NOMO-1 (cell line): ENCODE data around the gene CHRNA5.
A peak's percentile ranks its signal among the peaks of the same experiment; 100 is the strongest.
"Not testable (repeated sequence)": the region's sequence is repeated elsewhere in the genome, so short reads cannot be mapped to it uniquely, and the experiment has no call there.

Source experiments
- DNase-seq, 2 experiments: peaks; one replicate each; lab custom pipeline; 2025; ENCODE audit not compliant: unreplicated experiment in 2 of 2; lab: John Stamatoyannopoulos, UW

CHRNA5 gene

DNA sequence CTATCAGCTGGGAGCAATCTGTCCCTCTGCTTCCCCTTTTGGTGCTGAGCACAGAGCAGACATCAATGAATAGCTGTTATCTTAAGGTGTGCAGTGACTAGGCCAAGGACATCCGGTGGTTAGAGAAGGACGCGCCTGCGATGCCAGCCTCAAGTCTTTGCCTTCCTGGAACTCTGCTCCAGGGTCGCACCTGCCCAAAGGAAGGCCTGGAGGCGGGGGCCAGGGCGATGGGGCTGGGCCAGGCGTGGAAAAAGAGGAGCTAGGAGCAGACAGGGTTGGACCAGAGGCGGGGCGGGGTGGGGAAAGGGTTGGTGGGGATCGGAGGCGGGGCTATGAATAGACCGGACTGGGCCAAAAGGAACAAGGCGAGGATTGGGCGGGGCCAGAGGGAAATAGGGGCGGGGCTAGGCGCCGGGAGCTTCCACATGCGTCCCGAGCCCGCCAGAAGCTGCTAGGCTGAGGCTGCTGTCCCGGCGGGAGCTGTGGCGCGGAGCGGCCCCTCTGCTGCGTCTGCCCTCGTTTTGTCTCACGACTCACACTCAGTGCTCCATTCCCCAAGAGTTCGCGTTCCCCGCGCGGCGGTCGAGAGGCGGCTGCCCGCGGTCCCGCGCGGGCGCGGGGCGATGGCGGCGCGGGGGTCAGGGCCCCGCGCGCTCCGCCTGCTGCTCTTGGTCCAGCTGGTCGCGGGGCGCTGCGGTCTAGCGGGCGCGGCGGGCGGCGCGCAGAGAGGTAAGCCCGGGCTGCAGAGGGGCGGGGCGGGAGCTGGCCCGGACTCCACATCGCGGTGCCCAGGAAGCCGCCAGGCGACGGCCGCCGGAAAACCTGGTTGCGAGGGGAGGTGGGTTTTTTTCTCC, at the start of gene CHRNA5:
Gene CHRNA5, plus strand, starts transcription at position 424 of the 854 bp plus-strand sequence. Its CDS starts 200 bp downstream, at position 624.
- DNase-seq: peak; percentile 42 to 65

DNA sequence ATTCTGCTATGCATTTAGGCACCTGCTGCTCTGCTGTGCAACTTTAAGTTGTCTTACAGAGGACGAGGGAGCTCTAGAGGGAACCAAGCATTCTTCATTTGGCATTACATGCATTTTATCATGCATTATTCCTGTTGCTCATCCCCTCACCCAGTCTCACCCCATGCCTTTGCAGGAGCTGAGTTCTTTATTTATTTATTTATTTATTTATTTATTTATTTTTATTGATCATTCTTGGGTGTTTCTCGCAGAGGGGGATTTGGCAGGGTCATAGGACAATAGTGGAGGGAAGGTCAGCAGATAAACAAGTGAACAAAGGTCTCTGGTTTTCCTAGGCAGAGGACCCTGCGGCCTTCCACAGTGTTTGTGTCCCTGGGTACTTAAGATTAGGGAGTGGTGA, 45.3 kb upstream of the CHRNA5 start:
- not testable (repeated sequence) for DNase-seq

DNA sequence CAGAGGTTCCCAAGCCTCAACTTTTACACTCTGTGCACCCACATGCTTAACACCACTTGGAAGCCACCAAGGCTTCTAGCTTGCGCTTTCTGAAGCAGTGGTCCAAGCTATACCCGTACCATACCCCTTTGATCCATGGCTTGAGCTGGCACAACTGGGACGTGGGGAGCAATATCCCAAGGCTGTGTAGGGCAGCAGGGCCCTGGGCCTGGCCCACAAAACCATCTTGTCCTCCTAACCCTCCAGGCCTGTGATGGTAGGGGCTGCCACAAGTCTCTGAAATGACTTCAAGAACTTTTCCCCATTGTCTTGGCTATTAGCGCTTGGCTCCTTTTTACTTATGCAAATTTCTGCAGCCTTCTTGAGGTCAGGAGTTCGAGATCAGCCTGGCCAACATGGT, 41.1 kb upstream of the CHRNA5 start:
- DNase-seq: no peak

GRCh38 chr15:78527325-78527724, 38.0 kb upstream of the CHRNA5 start:
- DNase-seq: no peak

DNA sequence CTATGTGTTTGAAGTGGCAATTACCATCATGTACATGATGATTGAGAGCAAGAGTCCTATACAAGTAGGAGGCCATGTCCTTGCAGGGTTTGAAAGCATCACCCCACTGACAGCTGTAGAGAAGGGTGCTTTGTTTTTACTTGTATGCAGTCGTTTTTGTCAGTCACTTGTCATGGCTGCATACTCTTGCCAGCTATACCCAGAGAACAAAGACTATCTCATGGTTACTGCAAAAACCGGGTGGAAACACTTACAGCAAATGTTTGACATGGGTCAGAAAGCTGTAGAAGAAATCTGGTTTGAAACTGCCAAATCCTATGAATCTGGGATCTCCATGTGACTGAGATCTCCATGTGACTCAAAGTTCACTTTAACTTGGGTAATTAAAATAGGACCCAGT, 32.0 kb upstream of the CHRNA5 start:
- no peak for DNase-seq

DNA sequence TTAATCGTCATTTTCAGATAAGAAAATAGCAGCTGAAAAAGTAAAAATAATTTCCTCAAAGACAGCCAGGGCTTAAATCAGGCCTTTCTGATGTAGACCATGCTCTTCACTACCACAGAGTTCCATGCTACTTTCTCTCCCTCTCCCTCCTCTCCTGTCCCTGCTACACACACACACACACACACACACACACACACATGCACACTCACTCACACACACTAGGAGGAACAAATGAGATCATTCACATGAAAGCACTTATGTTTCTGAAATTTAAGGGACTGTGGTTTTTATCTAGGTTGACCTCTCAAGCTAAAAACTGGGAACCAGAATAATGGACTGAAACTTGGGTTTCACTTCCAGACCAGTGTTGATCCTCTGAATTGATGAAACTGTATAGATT, 29.2 kb upstream of the CHRNA5 start:
- no peak for DNase-seq

DNA sequence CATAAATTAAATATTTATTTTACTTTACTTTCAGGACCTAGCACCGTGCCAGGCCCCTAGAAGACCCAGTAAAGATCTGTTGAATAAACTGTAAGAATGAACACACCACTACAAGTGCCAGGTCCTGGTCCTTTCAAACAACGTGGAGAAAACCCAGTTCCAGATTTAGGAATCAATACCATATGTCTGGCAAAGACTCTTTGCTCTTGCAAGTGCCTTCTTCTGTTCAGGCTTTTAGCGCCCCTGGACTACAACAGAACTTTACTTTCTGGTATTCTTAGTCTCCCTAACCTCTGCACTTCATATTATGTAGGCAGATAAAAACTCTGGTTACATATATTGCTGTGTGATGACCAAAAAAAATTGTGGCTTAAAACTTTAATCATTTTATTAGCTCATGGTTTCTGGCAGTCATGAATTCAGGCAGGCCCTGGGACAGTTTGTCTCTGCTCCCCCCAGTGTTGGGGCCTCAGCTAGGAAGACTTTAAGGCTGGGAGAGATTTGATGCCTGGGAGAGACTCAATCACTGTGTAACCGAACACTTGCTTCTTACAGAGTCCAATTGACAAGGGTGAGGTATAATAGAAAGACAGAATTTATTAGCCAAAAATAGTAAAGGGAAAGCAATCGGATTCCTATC, 27.9 kb upstream of the CHRNA5 start:
- DNase-seq: no peak

DNA sequence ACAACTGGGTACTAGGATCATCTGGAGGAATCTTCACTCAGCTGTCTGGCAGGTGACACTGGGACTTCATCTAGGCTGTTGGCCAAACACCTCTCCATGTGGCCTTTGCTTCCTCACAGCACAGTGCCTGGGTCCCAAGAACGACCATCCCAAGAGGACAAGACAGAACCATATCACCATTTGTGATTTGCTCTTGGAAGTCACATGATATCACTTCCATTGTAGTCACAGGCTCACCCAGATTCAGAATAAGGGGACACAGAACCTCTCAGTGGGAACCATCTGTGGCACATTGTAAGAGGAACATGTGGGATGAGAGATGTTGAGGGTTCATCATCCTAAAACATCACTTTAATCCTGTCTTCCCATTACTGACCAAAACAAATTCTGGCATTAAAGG, 27.0 kb upstream of the CHRNA5 start:
- no peak for DNase-seq

DNA sequence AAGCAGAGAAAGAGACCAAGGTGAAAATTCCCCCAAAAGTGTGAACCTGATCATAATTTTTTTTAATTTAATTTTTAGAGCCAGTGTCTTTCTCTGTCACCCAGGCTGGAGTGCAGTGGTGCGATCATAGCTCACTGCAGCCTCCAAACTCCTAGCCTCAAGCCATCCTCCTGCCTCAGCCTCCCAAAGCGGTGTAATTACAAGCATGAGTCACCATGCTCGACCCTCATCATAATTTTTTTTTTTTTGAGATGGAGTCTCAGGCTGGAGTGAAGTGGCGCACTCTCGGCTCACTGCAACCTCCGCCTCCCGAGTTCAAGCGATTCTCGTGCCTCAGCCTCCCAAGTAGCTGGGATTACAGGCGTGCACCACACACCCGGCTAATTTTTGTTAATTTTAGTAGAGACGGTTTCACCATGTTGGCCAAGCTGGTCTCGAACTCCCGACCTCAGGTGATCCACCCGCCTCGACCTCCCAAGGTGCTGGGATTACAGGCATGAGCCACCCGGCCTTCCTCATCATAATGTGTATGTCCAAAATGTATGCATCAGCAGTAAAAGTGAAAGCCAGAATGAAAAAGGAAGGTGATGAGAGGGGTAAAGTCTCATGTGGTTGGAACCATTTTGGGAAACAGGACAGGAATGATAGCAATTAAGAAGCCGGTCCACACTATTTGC, 25.7 kb upstream of the CHRNA5 start:
- not testable (repeated sequence) for DNase-seq

DNA sequence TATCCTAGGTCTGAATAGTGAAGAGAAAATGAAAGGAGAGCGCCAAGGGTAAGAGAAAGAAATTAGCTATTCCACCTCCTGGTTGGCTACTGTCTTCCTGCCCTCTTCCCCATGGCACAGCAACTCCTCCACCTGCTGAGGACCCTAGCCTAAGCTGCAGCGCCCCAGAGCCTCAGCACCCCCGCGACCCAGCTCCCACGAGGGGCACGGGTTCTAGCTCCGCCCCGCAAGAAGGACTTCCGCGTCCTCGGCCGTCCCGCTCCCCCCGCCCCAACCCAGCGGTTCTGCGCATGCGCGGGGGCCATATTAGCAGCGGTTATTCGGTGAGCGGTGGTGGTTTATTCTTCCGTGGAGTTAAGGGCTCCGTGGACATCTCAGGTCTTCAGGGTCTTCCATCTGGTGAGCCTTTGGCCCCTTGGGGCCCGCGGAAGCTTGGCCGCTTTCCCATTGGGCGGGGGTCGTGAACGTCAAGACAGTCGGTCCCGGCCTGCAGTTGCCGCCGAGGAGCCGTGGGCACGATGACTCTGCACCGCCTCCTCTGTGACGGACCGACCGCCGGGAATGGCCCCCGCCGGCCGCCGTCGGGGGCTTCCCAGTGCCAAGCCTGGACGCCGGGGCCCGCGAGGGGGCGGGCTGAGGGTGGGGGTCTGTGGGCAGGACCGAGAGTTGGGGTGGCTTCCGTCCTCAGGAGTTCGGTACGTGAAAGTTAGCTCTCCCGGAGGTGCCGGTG, 25.0 kb upstream of the CHRNA5 start, which contains the start of gene PSMA4:
Gene PSMA4, plus strand, starts transcription at position 304 of the 730 bp plus-strand sequence. CDS start 1,484 bp downstream, outside the sequence.
- peak; percentile 77 to 84 for DNase-seq

DNA sequence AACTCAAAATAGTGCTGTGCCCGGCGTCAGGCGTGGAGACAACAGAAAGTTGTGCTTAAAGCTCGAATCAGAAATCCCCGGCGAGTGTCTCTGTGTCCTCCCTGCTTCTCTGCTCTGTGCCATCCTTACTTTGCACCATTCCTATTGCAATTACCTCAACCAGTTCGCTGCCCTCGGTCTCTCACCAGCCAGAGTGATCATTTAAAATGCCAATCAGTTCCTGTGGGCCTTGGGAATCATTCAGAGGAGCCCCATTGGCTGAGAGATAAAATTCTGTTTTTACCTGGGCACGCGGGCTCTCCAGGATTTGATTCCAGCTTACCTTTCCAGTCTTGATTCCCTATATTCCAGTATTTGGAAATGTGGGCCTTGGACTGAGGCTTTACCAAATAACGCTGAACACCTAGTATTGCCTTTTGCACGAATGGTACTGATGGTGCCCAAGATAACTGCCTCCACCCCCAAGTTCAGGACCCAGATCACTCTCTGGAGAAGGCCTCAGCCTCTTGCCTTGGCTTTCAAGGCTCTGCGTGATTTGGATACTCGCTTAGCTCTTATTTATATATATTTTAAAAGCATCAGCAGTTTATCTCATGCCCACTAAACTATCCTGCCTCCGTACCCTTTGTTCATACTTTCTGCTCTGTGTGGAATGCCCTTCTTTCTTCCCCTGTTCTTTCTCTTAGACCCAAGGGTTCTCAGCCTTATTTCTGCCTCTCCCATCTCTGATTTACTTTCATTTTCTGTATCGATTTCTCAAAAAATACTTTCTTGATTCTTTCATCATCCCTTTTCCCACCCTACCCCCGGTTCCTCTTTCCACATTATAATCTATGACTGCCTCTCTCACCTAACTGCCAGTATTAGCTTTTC, 24.2 kb upstream of the CHRNA5 start:
- DNase-seq: peak; percentile 37 to 69

- DNase-seq: no peak
Observed at GRCh38 chr15:78541744-78542034, 23.6 kb upstream of the CHRNA5 start.

- DNase-seq: no peak
Observed at GRCh38 chr15:78542647-78543046, 22.7 kb upstream of the CHRNA5 start.

DNA sequence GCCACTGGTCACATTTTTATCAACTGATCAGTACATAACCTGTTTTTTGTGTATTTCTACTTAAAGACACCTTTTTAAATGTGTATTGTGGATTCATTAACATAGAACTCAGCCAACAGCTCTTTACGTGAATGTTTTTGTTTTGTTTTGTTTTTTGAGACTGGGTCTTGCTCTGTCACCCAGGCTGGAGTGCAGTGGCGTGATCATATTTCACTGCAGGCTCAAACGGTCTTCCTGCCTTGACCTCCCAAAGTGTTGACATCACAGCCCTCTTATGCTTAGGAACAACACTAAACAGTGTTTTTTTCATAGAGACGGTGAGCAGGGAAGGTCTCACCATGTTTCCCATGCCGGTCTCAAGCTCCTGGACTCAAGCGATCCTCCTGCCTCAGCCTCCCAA, 15.1 kb upstream of the CHRNA5 start:
- DNase-seq: no peak

DNA sequence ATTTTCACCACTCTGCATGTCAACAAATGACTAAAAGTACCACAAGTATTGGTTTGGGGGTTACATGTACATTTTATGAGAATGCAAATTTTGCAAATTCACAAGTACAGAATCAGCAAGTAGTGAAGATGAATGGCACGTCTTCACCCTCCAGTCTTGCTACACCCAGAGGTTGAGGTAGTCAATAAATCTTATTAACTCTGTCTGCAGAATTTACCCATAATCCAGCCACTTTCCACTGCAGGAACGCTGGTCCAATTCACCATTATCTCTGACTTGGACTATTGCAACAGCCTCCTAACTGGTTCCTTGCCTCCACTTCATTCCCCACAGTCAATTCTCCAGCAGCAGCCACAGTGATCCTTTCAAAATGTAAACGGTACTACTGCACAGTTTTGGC, 14.5 kb upstream of the CHRNA5 start:
- DNase-seq: no peak

- no peak for DNase-seq
Observed at GRCh38 chr15:78551902-78552301, 13.4 kb upstream of the CHRNA5 start.

DNA sequence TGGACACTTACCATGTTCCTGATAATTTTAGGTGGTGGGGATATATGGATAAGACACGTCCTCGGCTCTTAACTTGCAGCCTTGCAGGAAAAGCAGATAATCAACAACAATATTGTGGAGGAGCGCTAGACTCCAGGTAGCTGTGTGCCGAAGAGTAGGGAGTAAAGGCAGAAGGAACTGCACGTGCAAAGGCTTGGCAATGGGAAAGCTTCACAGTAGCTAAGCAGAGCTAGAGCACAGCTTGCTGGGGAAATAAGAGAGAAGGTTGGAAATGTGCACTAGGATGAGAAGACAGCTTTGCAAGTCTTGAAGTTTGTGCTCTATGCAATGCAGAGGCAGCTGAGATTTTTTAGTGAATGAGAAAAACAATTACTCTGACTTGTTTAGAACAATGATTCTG, 12.7 kb upstream of the CHRNA5 start:
- no peak for DNase-seq

GRCh38 chr15:78560201-78560600, 5.1 kb upstream of the CHRNA5 start:
- DNase-seq: not testable (repeated sequence)

- DNase-seq: no peak
Observed at GRCh38 chr15:78561490-78561889, 3.8 kb upstream of the CHRNA5 start.

GRCh38 chr15:78563092-78563491, 2.2 kb upstream of the CHRNA5 start:
- no peak for DNase-seq
